GM18526 (cell line): ENCODE results near the gene OR4K5.

Source experiments
- POLR2A ChIP-seq: IDR thresholded peaks from 3 replicates; pipeline ENCODE4 v1.6.1; 2011; ENCODE audit not compliant: insufficient read length; ENCODE audit errors: extremely low read depth

Gene OR4K5

GRCh38 chr14:19920021-19920657 is at the start of gene OR4K5:
TSS of gene OR4K5 (plus strand) at chr14:19920607. CDS start at chr14:19920607, 0 bp downstream.
- no peak for TF ChIP-seq POLR2A

- no peak for TF ChIP-seq POLR2A
Measured at GRCh38 chr14:19873178-19873577, 47.2 kb upstream of the OR4K5 start.

GRCh38 chr14:19874842-19875241 is 45.6 kb upstream of the OR4K5 start, which contains the start of gene OR4K2:
TSS of gene OR4K2 (plus strand) at chr14:19875142. CDS start at chr14:19876268, 1,126 bp downstream.
- no peak for TF ChIP-seq POLR2A

- TF ChIP-seq POLR2A, result no peak
Measured at GRCh38 chr14:19878029-19878642, 42.3 kb upstream of the OR4K5 start.

- TF ChIP-seq POLR2A, result no peak
Measured at GRCh38 chr14:19895282-19895681, 25.1 kb upstream of the OR4K5 start.

- no peak for TF ChIP-seq POLR2A
Measured at GRCh38 chr14:19900999-19901398, 19.4 kb upstream of the OR4K5 start.

GRCh38 chr14:19902409-19902808 is 18.0 kb upstream of the OR4K5 start:
- TF ChIP-seq POLR2A, result no peak

GRCh38 chr14:19906665-19907064 is 13.7 kb upstream of the OR4K5 start:
- no peak for TF ChIP-seq POLR2A

- TF ChIP-seq POLR2A, result no peak
Measured at GRCh38 chr14:19911114-19911513, 9.3 kb upstream of the OR4K5 start.

- no peak for TF ChIP-seq POLR2A
Measured at GRCh38 chr14:19917243-19917642, 3.2 kb upstream of the OR4K5 start.

GRCh38 chr14:19917955-19918518 is 2.4 kb upstream of the OR4K5 start:
- TF ChIP-seq POLR2A, result no peak

- no peak for TF ChIP-seq POLR2A
Measured at GRCh38 chr14:19918553-19919264, 1.7 kb upstream of the OR4K5 start.

- TF ChIP-seq POLR2A, result no peak
Measured at GRCh38 chr14:19930617-19931016, 10.2 kb downstream of the OR4K5 start, which contains the start of gene OR4K1. TSS of gene OR4K1 (plus strand) at chr14:19930917. CDS start at chr14:19935667, 4,750 bp downstream.

GRCh38 chr14:19941668-19942067 is 21.3 kb downstream of the OR4K5 start:
- no peak for TF ChIP-seq POLR2A

GRCh38 chr14:19947413-19948090 is 27.1 kb downstream of the OR4K5 start:
- TF ChIP-seq POLR2A, result no peak
